Gastroesophageal sphincter (tissue), 3 donors: Measurements from ENCODE around the gene MACF1.

Experiments
- CTCF ChIP-seq, 4 experiments: fragments of 200-600 bp in 2 of 4; fragments of 450-650 bp in 2 of 4; sonication (generic) in 1 of 4; IDR thresholded peaks; one replicate each; pipeline ENCODE4 v1.5.1; 2017 to 2019; ENCODE audit warnings: antibody characterized with exemption in 4 of 4, mild to moderate bottlenecking in 2 of 4, moderate library complexity in 2 of 4
- EP300 ChIP-seq: sonication (generic); formaldehyde crosslinking; IDR thresholded peaks from one replicate; pipeline ENCODE4 v1.6.1; 2017; ENCODE audit warnings: antibody characterized with exemption, mild to moderate bottlenecking

- no peak for TF ChIP-seq CTCF (IDR thresholded peaks at IDR 0.05)
- no peak for TF ChIP-seq EP300
Observed at GRCh38 chr1:39173995-39174380, 30.5 kb upstream of the MACF1 start.
